Measurements from ENCODE around the gene MICAL3.
"Not testable (repeated sequence)": the region's sequence is repeated elsewhere in the genome, so short reads cannot be mapped to it uniquely, and the experiment has no call there.

The MICAL3 gene

GRCh38 chr22:17945156-17945887 lies 79.0 kb downstream of the MICAL3 start:
- peaks cover 34% of the 10 kb centered on the region for H3K4me1 ChIP-seq (ENCODE audit: insufficient read depth, low read length)
- H3K9me3 ChIP-seq (ENCODE audit: control insufficient read depth, insufficient read depth, low read length), result no peaks in the 10 kb centered on the region
- no peak overlapping the region for H3K9ac ChIP-seq (ENCODE audit: low read depth, low read length)
- H3K36me3 ChIP-seq (ENCODE audit: insufficient read depth, low read length), result no peaks in the 10 kb centered on the region

DNA sequence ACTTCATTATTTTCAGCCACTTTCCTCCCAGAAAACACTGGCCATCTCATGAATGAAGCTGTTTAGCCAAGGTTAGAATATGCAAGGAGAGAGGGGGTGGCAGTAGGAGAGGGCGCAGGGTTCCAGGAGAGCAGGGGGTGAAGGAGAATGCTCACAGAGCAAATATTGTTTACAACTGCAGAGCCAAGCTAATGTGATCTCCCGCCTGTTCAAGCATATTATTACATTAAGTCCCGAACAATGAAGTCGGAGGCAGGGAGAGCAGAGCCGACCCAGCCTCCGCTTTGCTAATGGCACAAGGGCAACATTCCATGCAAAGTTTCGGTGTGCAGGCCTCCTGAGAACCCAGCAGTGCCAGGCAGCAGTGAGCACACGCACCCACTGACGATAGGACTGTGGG lies 80.1 kb downstream of the MICAL3 start:
- no peak overlapping the region for H3K9ac ChIP-seq (ENCODE audit: low read depth, low read length)
- H3K9me3 ChIP-seq (ENCODE audit: control insufficient read depth, insufficient read depth, low read length), result no peaks in the 10 kb centered on the region
- peaks cover 34% of the 10 kb centered on the region for H3K4me1 ChIP-seq (ENCODE audit: insufficient read depth, low read length)
- H3K36me3 ChIP-seq (ENCODE audit: insufficient read depth, low read length), result no peaks in the 10 kb centered on the region

DNA sequence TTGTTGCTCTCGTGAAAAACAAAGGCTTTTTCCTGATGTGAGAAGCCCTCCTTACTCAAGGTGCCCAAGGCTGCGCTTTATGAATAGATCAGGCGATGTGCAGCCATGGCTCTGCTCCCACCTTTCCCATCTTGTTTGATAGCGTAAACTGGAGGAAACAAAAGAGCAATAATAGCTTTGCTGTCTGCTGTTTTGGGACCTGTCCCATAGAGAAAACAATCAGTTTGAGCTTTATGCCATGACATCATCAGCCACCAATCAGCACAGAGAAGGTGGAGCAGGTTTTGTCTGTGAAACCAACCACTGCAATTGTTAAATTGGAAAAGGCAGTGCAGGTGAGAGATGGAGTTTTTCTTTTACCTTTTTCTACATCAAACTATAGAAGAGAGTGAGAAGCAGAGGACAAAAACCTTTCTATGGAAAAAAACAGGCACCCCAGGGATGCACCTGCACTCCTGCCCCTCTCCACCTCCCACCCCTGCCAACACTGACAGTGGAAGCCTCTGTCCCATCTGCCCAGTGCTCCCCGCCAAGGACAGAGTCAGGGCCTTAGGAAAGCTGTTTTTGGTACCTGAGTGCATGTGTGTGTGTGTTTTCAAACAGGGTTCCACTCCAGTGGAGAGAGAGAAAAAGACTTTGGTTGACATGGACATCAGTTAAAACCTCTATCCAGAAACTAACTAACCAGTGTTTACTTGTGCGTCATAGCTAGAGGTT lies 80.7 kb downstream of the MICAL3 start:
- Histone ChIP-seq H3K36me3 (ENCODE audit: insufficient read depth, low read length) (no peaks in the 10 kb centered on the region), H3K9ac (ENCODE audit: low read depth, low read length) (no peak overlapping the region), H3K9me3 (ENCODE audit: control insufficient read depth, insufficient read depth, low read length) (no peaks in the 10 kb centered on the region), H3K4me1 (ENCODE audit: insufficient read depth, low read length) (peaks cover 34% of the 10 kb centered on the region)

GRCh38 chr22:17942721-17943120 lies 81.6 kb downstream of the MICAL3 start:
- H3K9me3 ChIP-seq (ENCODE audit: control insufficient read depth, insufficient read depth, low read length), result no peaks in the 10 kb centered on the region
- H3K36me3 ChIP-seq (ENCODE audit: insufficient read depth, low read length), result no peaks in the 10 kb centered on the region
- H3K9ac ChIP-seq (ENCODE audit: low read depth, low read length), result no peak overlapping the region
- H3K4me1 ChIP-seq (ENCODE audit: insufficient read depth, low read length), result peaks cover 34% of the 10 kb centered on the region

DNA sequence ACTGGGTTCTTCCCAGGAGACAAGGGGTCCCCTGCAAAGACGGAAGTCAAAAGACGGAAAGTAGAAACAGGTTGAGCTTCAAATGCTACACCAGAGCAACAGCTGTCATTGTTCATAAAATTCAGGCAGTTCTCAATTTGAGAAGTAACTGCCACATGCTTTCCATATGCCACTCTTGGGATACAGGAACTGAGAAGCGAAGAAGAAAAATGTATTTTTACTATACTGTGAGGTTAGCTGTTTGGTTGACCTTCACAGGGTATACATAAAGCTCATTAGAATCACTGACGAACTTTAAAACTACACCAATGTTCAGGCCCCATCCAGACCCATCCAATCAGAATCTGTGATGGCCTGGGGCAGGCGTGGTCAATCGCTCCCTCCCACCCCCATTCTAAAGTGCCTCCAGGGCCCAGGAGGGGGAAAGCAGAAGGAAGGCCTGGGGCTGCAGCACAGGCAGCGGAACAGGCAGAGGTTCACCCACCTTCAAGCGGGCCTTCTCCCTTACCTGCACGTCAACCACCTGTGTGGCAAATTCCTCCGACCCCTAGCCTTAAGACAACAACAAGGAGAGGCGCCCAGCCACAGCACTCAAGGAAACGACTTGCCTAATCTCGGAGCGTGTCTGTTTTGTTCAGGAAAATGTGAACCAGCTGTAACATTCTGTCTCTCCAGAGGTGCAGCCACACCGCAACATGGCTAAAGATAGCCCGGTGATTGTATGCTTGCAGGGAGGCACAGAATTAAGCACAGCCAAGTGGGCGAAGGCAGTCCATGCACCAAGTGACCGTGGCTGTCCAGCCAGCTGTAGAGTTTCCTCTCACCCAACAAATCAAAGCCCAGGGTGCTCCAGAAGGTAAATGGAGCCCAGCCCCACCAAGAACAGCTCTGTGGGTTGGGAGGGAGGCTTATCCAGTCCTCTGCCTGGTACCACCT lies 82.6 kb downstream of the MICAL3 start:
- H3K9me3 ChIP-seq (ENCODE audit: control insufficient read depth, insufficient read depth, low read length), result no peaks in the 10 kb centered on the region
- H3K36me3 ChIP-seq (ENCODE audit: insufficient read depth, low read length), result no peaks in the 10 kb centered on the region

GRCh38 chr22:17939579-17939978 lies 84.8 kb downstream of the MICAL3 start:
- Histone ChIP-seq H3K9ac (ENCODE audit: low read depth, low read length) (no peak overlapping the region), H3K9me3 (ENCODE audit: control insufficient read depth, insufficient read depth, low read length) (no peaks in the 10 kb centered on the region), H3K36me3 (ENCODE audit: insufficient read depth, low read length) (no peaks in the 10 kb centered on the region), H3K4me1 (ENCODE audit: insufficient read depth, low read length) (peaks cover 13% of the 10 kb centered on the region)

More for the DNA sequence above, 82.6 kb downstream of the MICAL3 start:
- H3K4me1 ChIP-seq (ENCODE audit: insufficient read depth, low read length), result peaks cover 33% of the 10 kb centered on the region
- H3K9ac ChIP-seq (ENCODE audit: low read depth, low read length), result no peak overlapping the region

GRCh38 chr22:17939011-17939410 lies 85.3 kb downstream of the MICAL3 start:
- Histone ChIP-seq H3K4me1 (ENCODE audit: insufficient read depth, low read length) (peaks cover 7% of the 10 kb centered on the region), H3K9me3 (ENCODE audit: control insufficient read depth, insufficient read depth, low read length) (no peaks in the 10 kb centered on the region), H3K9ac (ENCODE audit: low read depth, low read length) (no peak overlapping the region), H3K36me3 (ENCODE audit: insufficient read depth, low read length) (no peaks in the 10 kb centered on the region)

DNA sequence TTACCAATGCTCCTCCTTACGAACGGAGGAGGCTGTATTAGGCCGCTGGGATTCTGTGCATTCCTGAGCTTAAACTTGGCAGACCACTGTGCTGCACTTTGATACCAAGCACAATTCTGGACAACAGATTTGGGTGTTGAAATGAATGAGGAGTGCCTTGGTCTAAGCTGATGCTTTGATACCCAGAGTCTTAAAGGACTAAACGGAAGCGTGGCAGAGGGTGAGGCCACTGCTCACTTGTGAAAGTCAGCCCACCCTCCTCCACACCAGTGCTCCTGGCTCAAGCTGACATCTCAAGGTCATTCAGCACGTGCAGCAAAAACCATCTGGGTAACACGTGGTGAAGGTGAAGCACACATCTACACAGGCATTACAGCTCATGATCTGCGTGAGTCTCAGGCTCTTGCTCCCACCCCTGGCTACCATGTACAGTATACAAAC lies 85.9 kb downstream of the MICAL3 start:
- Histone ChIP-seq H3K9ac (ENCODE audit: low read depth, low read length) (no peak overlapping the region), H3K36me3 (ENCODE audit: insufficient read depth, low read length) (no peaks in the 10 kb centered on the region), H3K4me1 (ENCODE audit: insufficient read depth, low read length) (peaks cover 2% of the 10 kb centered on the region; the same call in 1 of the 2 replicates), H3K9me3 (ENCODE audit: control insufficient read depth, insufficient read depth, low read length) (no peaks in the 10 kb centered on the region)

GRCh38 chr22:17932457-17932856 lies 91.9 kb downstream of the MICAL3 start:
- not testable (repeated sequence) for H3K4me1 ChIP-seq (ENCODE audit: insufficient read depth, low read length); H3K9me3 ChIP-seq (ENCODE audit: control insufficient read depth, insufficient read depth, low read length); H3K9ac ChIP-seq (ENCODE audit: low read depth, low read length); H3K36me3 ChIP-seq (ENCODE audit: insufficient read depth, low read length)

DNA sequence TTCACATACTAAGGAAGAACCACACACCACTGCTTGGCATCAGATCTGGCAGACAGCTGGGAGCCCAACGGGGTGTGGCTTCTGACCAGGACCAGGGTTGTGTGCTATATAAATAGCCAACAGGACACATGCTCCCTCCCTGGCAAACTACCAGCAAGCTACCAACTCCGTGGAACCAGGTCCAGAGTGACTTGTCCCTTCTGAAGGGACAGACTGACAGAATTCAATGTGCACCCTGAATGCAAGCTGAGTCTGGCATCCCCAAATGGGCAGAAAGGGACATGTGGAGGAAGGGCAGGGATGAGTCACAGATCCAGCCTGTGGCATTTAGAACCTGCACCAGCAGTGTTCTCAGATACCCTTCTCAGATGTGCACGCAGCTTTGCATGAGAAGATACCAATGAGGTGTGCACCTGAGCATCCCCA lies 92.9 kb downstream of the MICAL3 start:
- no peaks in the 10 kb centered on the region for H3K9me3 ChIP-seq (ENCODE audit: control insufficient read depth, insufficient read depth, low read length)
- no peaks in the 10 kb centered on the region for H3K4me1 ChIP-seq (ENCODE audit: insufficient read depth, low read length)
- H3K36me3 ChIP-seq (ENCODE audit: insufficient read depth, low read length), result no peaks in the 10 kb centered on the region
- no peak overlapping the region for H3K9ac ChIP-seq (ENCODE audit: low read depth, low read length)

- Histone ChIP-seq H3K36me3 (ENCODE audit: insufficient read depth, low read length) (no peaks in the 10 kb centered on the region), H3K9me3 (ENCODE audit: control insufficient read depth, insufficient read depth, low read length) (no peaks in the 10 kb centered on the region), H3K4me1 (ENCODE audit: insufficient read depth, low read length) (no peaks in the 10 kb centered on the region), H3K9ac (ENCODE audit: low read depth, low read length) (no peak overlapping the region)
Observed at GRCh38 chr22:17930455-17931313, 93.7 kb downstream of the MICAL3 start.

GRCh38 chr22:17929909-17930308 lies 94.5 kb downstream of the MICAL3 start:
- Histone ChIP-seq H3K9ac (ENCODE audit: low read depth, low read length) (no peak overlapping the region), H3K9me3 (ENCODE audit: control insufficient read depth, insufficient read depth, low read length) (no peaks in the 10 kb centered on the region), H3K4me1 (ENCODE audit: insufficient read depth, low read length) (no peaks in the 10 kb centered on the region), H3K36me3 (ENCODE audit: insufficient read depth, low read length) (no peaks in the 10 kb centered on the region)

- no peak overlapping the region for H3K9ac ChIP-seq (ENCODE audit: low read depth, low read length)
- no peaks in the 10 kb centered on the region for H3K36me3 ChIP-seq (ENCODE audit: insufficient read depth, low read length)
- H3K9me3 ChIP-seq (ENCODE audit: control insufficient read depth, insufficient read depth, low read length), result no peaks in the 10 kb centered on the region
- H3K4me1 ChIP-seq (ENCODE audit: insufficient read depth, low read length), result 0 out of 2 replicates have a peak, but pooled peaks cover 5% of the 10 kb centered on the region
Observed at GRCh38 chr22:17928391-17928790, 96.0 kb downstream of the MICAL3 start.
